Loucy (cell line): ENCODE data around the gene PIAS2.

Experiments used
- H2AFZ ChIP-seq: fragments of 200-600 bp; sonication (generic); 2 replicates; pipeline ENCODE4 v1.6.0; 2016; ENCODE audit warnings: antibody characterized with exemption, mild to moderate bottlenecking, low read length, moderate library complexity
- H3F3A ChIP-seq: fragments of 200-600 bp; 2 replicates; pipeline ENCODE4 v1.6.0; 2016; ENCODE audit warnings: antibody characterized with exemption, low read depth, mild to moderate bottlenecking
- H3K27me3 ChIP-seq: fragments of 200-600 bp; sonication (generic); 2 replicates; pipeline ENCODE4 v1.6.1; 2014; ENCODE audit warnings: low read length, mild to moderate bottlenecking; ENCODE audit not compliant: insufficient read depth, poor library complexity, severe bottlenecking
- H3K36me3 ChIP-seq: fragments of 200-600 bp; sonication (generic); 2 replicates; pipeline ENCODE4 v1.6.1; 2016; ENCODE audit warnings: low read length; ENCODE audit not compliant: insufficient read depth
- H3K4me1 ChIP-seq: fragments of 200-600 bp; sonication (generic); 2 replicates; pipeline ENCODE4 v1.5.1; 2014; ENCODE audit warnings: low read length, mild to moderate bottlenecking; ENCODE audit not compliant: insufficient read depth, poor library complexity, severe bottlenecking
- H3K4me2 ChIP-seq: fragments of 200-600 bp; sonication (generic); 2 replicates; pipeline ENCODE4 v1.6.0; 2014; ENCODE audit warnings: antibody characterized with exemption, low read length, low read depth, mild to moderate bottlenecking; ENCODE audit not compliant: poor library complexity, severe bottlenecking
- H3K4me3 ChIP-seq: fragments of 200-600 bp; sonication (generic); 2 replicates; pipeline ENCODE4 v1.5.1; 2014; ENCODE audit warnings: low read length, mild to moderate bottlenecking, mixed read lengths; ENCODE audit not compliant: poor library complexity, severe bottlenecking
- H3K79me2 ChIP-seq: fragments of 200-600 bp; sonication (generic); 2 replicates; pipeline ENCODE4 v1.6.1; 2014; ENCODE audit warnings: low read length; ENCODE audit not compliant: insufficient read depth
- H3K9ac ChIP-seq: fragments of 200-600 bp; sonication (generic); 2 replicates; pipeline ENCODE4 v1.6.0; 2014; ENCODE audit warnings: mild to moderate bottlenecking, low read depth, low read length, moderate library complexity; ENCODE audit not compliant: poor library complexity, severe bottlenecking
- H3K9me2 ChIP-seq: fragments of 200-600 bp; sonication (generic); replicated peaks from 2 replicates; pipeline ENCODE4 v1.6.1; 2016; ENCODE audit warnings: low read depth, low read length, mixed read lengths
- H3K9me3 ChIP-seq: fragments of 200-600 bp; sonication (generic); 2 replicates; pipeline ENCODE4 v1.6.1; 2014; ENCODE audit warnings: mild to moderate bottlenecking, antibody characterized with exemption, low read length, low read depth; ENCODE audit not compliant: insufficient read depth
- H4K20me1 ChIP-seq: fragments of 200-600 bp; sonication (generic); 2 replicates; pipeline ENCODE4 v1.6.0; 2014; ENCODE audit warnings: antibody characterized with exemption, low read length, mild to moderate bottlenecking; ENCODE audit not compliant: insufficient read depth, poor library complexity, severe bottlenecking
- EZH2phosphoT487 ChIP-seq: fragments of 200-600 bp; IDR thresholded peaks from 2 replicates; pipeline ENCODE4 v1.6.1; 2018; ENCODE audit warnings: antibody characterized with exemption, mild to moderate bottlenecking, moderate library complexity, borderline replicate concordance
- TF ChIP-seq, protein P1 (sequence below): fragments of 200-600 bp; sonication (generic); conservative IDR thresholded peaks from 2 replicates; pipeline ENCODE4 v1.5.1; 2014; ENCODE audit warnings: mild to moderate bottlenecking, antibody characterized with exemption, low read length

PIAS2 gene

DNA sequence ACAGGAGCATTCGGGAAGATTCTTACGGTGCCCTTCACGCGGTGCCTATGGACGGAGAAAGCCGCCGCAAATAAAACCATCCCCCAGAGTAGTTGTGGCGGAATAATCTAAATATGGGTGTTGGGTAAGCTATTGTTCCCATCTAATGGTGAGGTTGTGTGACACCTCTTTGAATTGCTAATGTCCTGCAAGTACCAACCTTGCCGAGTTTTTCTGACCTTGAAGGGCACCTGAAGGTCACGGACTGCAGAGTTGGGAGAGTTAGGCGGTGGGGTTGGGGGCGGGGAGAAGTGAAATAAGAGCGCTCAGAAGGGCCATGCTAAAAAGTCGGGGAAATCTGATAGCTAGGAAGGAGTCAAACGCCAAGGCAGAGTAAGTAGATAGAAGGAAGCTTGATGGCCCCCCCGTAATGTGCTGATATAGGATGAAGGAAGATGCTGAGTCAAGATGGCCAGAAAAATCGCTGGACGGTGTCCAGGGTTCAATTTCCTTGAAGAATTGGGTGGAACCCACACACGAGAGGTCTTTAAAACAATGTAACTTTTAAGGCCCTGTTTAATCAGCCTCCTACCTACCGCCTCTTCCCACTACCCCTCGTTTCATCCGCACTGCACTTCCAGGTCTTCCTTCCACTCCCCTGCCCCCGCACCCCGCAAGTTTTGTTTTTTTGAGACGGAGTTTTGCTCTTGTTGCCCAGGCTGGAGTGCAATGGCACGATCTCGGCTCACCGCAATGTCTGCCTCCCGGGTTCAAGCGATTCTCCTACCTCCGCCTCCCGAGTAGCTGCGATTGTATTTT is 695 bp upstream of the PIAS2 start:
- H2AFZ ChIP-seq: peak overlapping the region; percentile 99
- 0 out of 2 replicates have a peak, but pooled peaks cover 3% of the 10 kb centered on the region for H3F3A ChIP-seq
- no peaks in the 10 kb centered on the region for H3K27me3 ChIP-seq

DNA sequence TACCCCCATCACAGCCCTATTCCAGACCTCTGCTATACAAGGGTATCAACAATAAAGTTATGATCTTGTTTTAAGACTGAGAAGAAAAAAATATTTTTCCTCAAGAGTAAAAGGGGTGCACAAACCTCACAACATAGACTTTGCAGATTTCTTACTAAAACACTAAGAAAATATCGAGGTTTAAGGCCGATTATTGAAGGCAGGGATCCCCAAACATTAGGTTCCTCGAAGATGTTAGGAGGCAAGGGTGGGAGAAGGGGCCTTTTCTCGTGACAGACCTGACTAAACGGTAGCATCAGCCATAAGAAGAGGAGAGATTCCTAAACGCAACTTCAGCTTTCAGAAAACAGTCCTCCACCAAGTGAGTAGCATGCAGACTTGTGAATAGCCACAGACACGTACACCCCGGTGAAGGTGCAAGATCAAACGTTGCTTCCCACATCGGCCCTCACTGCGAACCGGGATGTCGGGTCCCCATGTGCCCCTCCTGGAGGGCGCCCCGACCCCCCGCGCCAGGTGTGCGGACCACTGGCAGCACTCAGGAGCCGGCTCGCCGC is 678 bp downstream of the PIAS2 start:
- no peaks in the 10 kb centered on the region for H3K36me3 ChIP-seq
- H3F3A ChIP-seq: 0 out of 2 replicates have a peak, but pooled peaks cover 3% of the 10 kb centered on the region
- no peaks in the 10 kb centered on the region for H3K9me3 ChIP-seq
- peaks cover 59% of the 10 kb centered on the region for H3K4me1 ChIP-seq
- H3K4me2 ChIP-seq: peak overlapping the region; percentile 86
- H3K4me3 ChIP-seq: peak overlapping the region; percentile 90
- peak overlapping the region; percentile 77 for H2AFZ ChIP-seq
- peaks cover 64% of the 10 kb centered on the region for H3K79me2 ChIP-seq
- H4K20me1 ChIP-seq: peaks cover 44% of the 10 kb centered on the region
- TF ChIP-seq, protein P1, sequence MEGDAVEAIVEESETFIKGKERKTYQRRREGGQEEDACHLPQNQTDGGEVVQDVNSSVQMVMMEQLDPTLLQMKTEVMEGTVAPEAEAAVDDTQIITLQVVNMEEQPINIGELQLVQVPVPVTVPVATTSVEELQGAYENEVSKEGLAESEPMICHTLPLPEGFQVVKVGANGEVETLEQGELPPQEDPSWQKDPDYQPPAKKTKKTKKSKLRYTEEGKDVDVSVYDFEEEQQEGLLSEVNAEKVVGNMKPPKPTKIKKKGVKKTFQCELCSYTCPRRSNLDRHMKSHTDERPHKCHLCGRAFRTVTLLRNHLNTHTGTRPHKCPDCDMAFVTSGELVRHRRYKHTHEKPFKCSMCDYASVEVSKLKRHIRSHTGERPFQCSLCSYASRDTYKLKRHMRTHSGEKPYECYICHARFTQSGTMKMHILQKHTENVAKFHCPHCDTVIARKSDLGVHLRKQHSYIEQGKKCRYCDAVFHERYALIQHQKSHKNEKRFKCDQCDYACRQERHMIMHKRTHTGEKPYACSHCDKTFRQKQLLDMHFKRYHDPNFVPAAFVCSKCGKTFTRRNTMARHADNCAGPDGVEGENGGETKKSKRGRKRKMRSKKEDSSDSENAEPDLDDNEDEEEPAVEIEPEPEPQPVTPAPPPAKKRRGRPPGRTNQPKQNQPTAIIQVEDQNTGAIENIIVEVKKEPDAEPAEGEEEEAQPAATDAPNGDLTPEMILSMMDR: no peak
- TF ChIP-seq EZH2phosphoT487: no peak
- H3K27me3 ChIP-seq: no peaks in the 10 kb centered on the region
- H3K9me2 ChIP-seq: no peaks in the 10 kb centered on the region
- peak overlapping the region; percentile 97 for H3K9ac ChIP-seq

More for the DNA sequence above, 695 bp upstream of the PIAS2 start:
- Histone ChIP-seq H3K4me1 (peaks cover 48% of the 10 kb centered on the region), H3K4me3 (peak overlapping the region; percentile 90), H3K4me2 (peak overlapping the region; percentile 86), H4K20me1 (peaks cover 36% of the 10 kb centered on the region), H3K36me3 (no peaks in the 10 kb centered on the region), H3K79me2 (peaks cover 50% of the 10 kb centered on the region), H3K9me2 (no peaks in the 10 kb centered on the region), H3K9me3 (no peaks in the 10 kb centered on the region), H3K9ac (peak overlapping the region; percentile 97)
- no peak for TF ChIP-seq EZH2phosphoT487
- TF ChIP-seq, protein P1: no peak

DNA sequence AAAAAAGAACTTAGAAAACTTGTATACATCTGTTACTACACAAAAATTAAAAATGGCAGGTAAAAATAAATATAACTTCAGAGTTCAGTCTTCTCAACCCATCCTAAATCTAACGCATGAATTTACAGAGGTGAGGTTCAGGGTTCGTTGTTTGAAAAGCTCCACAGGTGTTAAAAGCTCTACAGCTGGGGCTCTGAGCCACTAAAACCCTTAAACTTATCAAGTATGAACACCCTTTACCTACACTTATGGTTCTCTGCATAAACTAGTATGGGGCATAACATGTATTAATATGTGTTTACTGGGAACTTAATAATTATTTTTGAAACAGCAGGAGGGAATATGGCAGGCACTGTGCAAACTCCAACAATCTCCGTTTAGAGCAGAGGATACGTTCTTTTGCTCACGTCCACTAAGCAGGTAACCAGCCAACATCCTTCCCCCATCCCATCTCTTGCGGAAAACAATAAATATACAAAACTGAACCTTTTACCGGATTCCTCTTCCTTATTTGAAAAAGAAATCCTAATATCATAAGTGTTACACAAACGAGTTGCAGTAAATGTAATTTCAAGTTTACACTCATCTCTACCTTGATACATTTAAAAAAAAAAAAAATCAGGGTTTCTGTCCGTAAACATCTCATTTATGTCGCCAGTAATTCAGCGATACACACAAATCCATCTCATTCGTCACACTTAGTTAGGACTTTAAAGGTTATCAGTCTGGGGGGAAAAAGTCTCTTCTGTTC is 1.3 kb downstream of the PIAS2 start:
- peak overlapping the region; percentile 97 for H3K9ac ChIP-seq
- TF ChIP-seq, protein P1: no peak
- no peak for TF ChIP-seq EZH2phosphoT487
- H3K4me3 ChIP-seq: peak overlapping the region; percentile 90
- peak overlapping the region; percentile 86 for H3K4me2 ChIP-seq
- H3F3A ChIP-seq: 0 out of 2 replicates have a peak, but pooled peaks cover 3% of the 10 kb centered on the region
- H3K36me3 ChIP-seq: no peaks in the 10 kb centered on the region
- H3K9me3 ChIP-seq: no peaks in the 10 kb centered on the region
- H2AFZ ChIP-seq: no peak overlapping the region; the same call in 1 of the 2 replicates
- no peaks in the 10 kb centered on the region for H3K9me2 ChIP-seq
- H3K27me3 ChIP-seq: no peaks in the 10 kb centered on the region
- peaks cover 45% of the 10 kb centered on the region for H4K20me1 ChIP-seq
- peaks cover 62% of the 10 kb centered on the region for H3K4me1 ChIP-seq
- peaks cover 70% of the 10 kb centered on the region for H3K79me2 ChIP-seq
